NCI-H1417 treated with DMSO at 0.1 percent for 48 hours (cell line): ENCODE results near the gene ACTN1.

Experiments
- DNase-seq: peaks from one replicate; lab custom pipeline; 2025; lab: John Stamatoyannopoulos, UW

ACTN1 gene

DNA sequence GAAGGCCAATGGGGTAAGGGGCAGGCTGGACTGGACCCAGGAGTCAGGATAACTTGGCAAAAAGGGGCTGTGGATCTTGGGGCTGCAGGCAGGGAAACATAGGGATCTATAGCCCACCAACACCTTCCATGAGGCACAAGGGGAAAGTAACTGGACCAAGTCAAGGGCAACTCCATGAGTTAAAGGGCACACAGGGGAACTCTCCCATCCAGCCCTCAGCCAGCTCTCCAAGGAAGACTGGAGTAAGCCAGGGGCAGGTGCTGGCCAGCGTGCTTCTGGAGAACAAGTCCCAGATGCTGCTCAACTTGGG is 154.9 kb downstream of the ACTN1 start:
- no peak for DNase-seq
